AG10803 (cell line): ENCODE data around the gene LYSET.
"Not testable (repeated sequence)": the region's sequence is repeated elsewhere in the genome, so short reads cannot be mapped to it uniquely, and the experiment has no call there.

Experiments
- DNase-seq: peaks from one replicate; pipeline ENCODE4 v3.0.0; 2010; ENCODE audit warnings: low read depth
- H3K4me3 ChIP-seq: 2 replicates; pipeline ENCODE4 v1.5.1; 2011; ENCODE audit warnings: mild to moderate bottlenecking, low read length, control low read depth
- CTCF ChIP-seq: conservative IDR thresholded peaks from 2 replicates; pipeline ENCODE4 v1.5.1; 2011; ENCODE audit warnings: mild to moderate bottlenecking, low read length, control low read depth, inconsistent platforms

The LYSET gene

GRCh38 chr14:93160353-93160801 lies 24.7 kb upstream of the LYSET start:
- peak; percentile 45 for TF ChIP-seq CTCF
- no peak overlapping the region for H3K4me3 ChIP-seq
- no peak for DNase-seq

GRCh38 chr14:93161411-93161940 lies 23.6 kb upstream of the LYSET start:
- TF ChIP-seq CTCF: no peak
- DNase-seq: no peak
- no peak overlapping the region for H3K4me3 ChIP-seq

GRCh38 chr14:93163564-93163963 lies 21.6 kb upstream of the LYSET start:
- no peak overlapping the region for H3K4me3 ChIP-seq
- no peak for DNase-seq
- no peak for TF ChIP-seq CTCF

- not testable (repeated sequence) for H3K4me3 ChIP-seq, DNase-seq
Measured at GRCh38 chr14:93165271-93166265, 19.5 kb upstream of the LYSET start.

GRCh38 chr14:93168610-93169009 lies 16.5 kb upstream of the LYSET start:
- DNase-seq, H3K4me3 ChIP-seq: not testable (repeated sequence)

- not testable (repeated sequence) for DNase-seq
Measured at GRCh38 chr14:93169619-93170018, 15.5 kb upstream of the LYSET start.

GRCh38 chr14:93170141-93170540 lies 15.0 kb upstream of the LYSET start:
- not testable (repeated sequence) for H3K4me3 ChIP-seq, DNase-seq

More at GRCh38 chr14:93169619-93170018, 15.5 kb upstream of the LYSET start:
- not testable (repeated sequence) for H3K4me3 ChIP-seq

- TF ChIP-seq CTCF: no peak
- no peak overlapping the region for H3K4me3 ChIP-seq
- DNase-seq: no peak
Measured at GRCh38 chr14:93171376-93171775, 13.7 kb upstream of the LYSET start.

GRCh38 chr14:93173943-93174395 lies 11.1 kb upstream of the LYSET start:
- no peak overlapping the region for H3K4me3 ChIP-seq
- no peak for TF ChIP-seq CTCF
- DNase-seq: no peak

GRCh38 chr14:93174731-93175130 lies 10.4 kb upstream of the LYSET start:
- not testable (repeated sequence) for DNase-seq

More at GRCh38 chr14:93174731-93175130, 10.4 kb upstream of the LYSET start:
- H3K4me3 ChIP-seq: not testable (repeated sequence)
